Panc1 (cell line): ENCODE data around the gene C4BPB. TPM values are rescaled to one million over a fixed set of nuclear protein-coding genes. Genes with fewer than 3 reads are reported as not detected.

ENCODE experiments used
- ATAC-seq: fragments of 200-7000 bp; cut with Tn5 transposase; 2 replicates; pipeline ENCODE4 v1.9.1; 2020; ENCODE audit warnings: mild to moderate bottlenecking, moderate library complexity
- BruUV-seq: library from RNA; stranded (reverse); fragments of 400-500 nt; replicated peaks from 2 replicates; lab custom pipeline; 2021; lab: Mats Ljungman, UMichigan
- CTCF ChIA-PET: fragments of 300-600 bp; sonication (Branson Sonifier 250); formaldehyde crosslinking; loops from one replicate; lab custom pipeline; 2022; ENCODE audit warnings: antibody characterized with exemption; lab: Charles Lee
- POLR2A ChIA-PET: fragments of 300-600 bp; sonication (Branson Sonifier 250); formaldehyde crosslinking; loops from one replicate; lab custom pipeline; 2022; ENCODE audit warnings: antibody characterized with exemption; lab: Charles Lee
- DNase-seq: peaks from one replicate; pipeline ENCODE4 v3.0.0-alpha.2; 2010; ENCODE audit warnings: low read depth, low spot score
- H3K27ac ChIP-seq: 2 replicates; pipeline ENCODE4 v1.5.1; 2011; ENCODE audit warnings: mild to moderate bottlenecking, low read length, inconsistent platforms
- H3K27me3 ChIP-seq: fragments of 200-500 bp; sonication (Bioruptor generic); 2 replicates; pipeline ENCODE4 v1.6.0; 2014; ENCODE audit warnings: low read length, inconsistent platforms; ENCODE audit not compliant: control insufficient read depth, insufficient read depth
- H3K36me3 ChIP-seq: fragments of 200-500 bp; sonication (Bioruptor generic); 2 replicates; pipeline ENCODE4 v1.5.1; 2014; ENCODE audit warnings: inconsistent platforms, mild to moderate bottlenecking, low read length, moderate library complexity; ENCODE audit not compliant: control insufficient read depth, insufficient read depth
- H3K4me1 ChIP-seq: 2 replicates; pipeline ENCODE4 v1.5.1; 2011; ENCODE audit warnings: inconsistent platforms, mild to moderate bottlenecking, low read length, moderate library complexity; ENCODE audit not compliant: control insufficient read depth, insufficient read depth
- H3K4me3 ChIP-seq, 2 experiments: 2 replicates each; pipeline ENCODE4 v1.5.1; 2011 to 2012; ENCODE audit warnings: low read depth in 2 of 2, low read length in 2 of 2, mild to moderate bottlenecking in 2 of 2, inconsistent platforms in 1 of 2, moderate library complexity in 1 of 2
- H3K9me3 ChIP-seq: fragments of 200-500 bp; sonication (Bioruptor generic); 2 replicates; pipeline ENCODE4 v1.5.1; 2014; ENCODE audit warnings: low read depth, mild to moderate bottlenecking, inconsistent platforms, low read length, moderate library complexity; ENCODE audit not compliant: control insufficient read depth, insufficient read depth
- CTCF ChIP-seq: fragments of 450-650 bp; IDR thresholded peaks from 2 replicates; pipeline ENCODE4 v1.5.1; 2017; ENCODE audit warnings: mild to moderate bottlenecking
- POLR2AphosphoS5 ChIP-seq: IDR thresholded peaks from 2 replicates; pipeline ENCODE4 v1.6.1; 2012; ENCODE audit warnings: mild to moderate bottlenecking, low read depth, low read length, moderate library complexity
- REST ChIP-seq, 2 experiments: IDR thresholded peaks; 2 replicates each; pipeline ENCODE4 v1.6.1; 2011 to 2012; ENCODE audit warnings: low read depth in 2 of 2, control low read depth in 1 of 2, low read length in 1 of 2, mild to moderate bottlenecking in 1 of 2, moderate library complexity in 1 of 2; ENCODE audit not compliant: insufficient read depth in 1 of 2
- SIN3A ChIP-seq: IDR thresholded peaks from 2 replicates; pipeline ENCODE4 v1.6.1; 2012; ENCODE audit warnings: low read depth, mild to moderate bottlenecking, low read length, moderate library complexity, borderline replicate concordance; ENCODE audit not compliant: insufficient read depth
- TCF7L2 ChIP-seq: IDR thresholded peaks from 2 replicates; pipeline ENCODE4 v1.6.1; 2011; ENCODE audit warnings: mild to moderate bottlenecking, low read depth, low read length, inconsistent platforms
- in situ Hi-C: cut with HindIII; loops from 2 replicates; pipeline ENCODE4 v1.10.0; 2016; ENCODE audit warnings: low sequenced_read_pairs, low pct_unique_long_range_greater_than_20kb
- intact Hi-C: fragments of 100-400 bp; cut with micrococcal nuclease; formaldehyde crosslinking; loops from one replicate; pipeline ENCODE4 v1.10.0; 2022; ENCODE audit not compliant: unreplicated experiment
- total RNA-seq: library from RNA; stranded (reverse); gene quantifications from one replicate; pipeline ENCODE4 v1.2.1, GENCODE V29; 2021; ENCODE audit not compliant: unreplicated experiment

C4BPB gene
- total RNA-seq, 1 experiment from 2014 or later = 0.62 TPM

- Histone ChIP-seq H3K27me3 (no peaks in the 10 kb centered on the region), H3K36me3 (no peaks in the 10 kb centered on the region), H3K4me3 (no peak overlapping the region), H3K27ac (no peak overlapping the region), H3K4me1 (no peaks in the 10 kb centered on the region), H3K9me3 (peaks cover 3% of the 10 kb centered on the region; the same call in 1 of the 2 replicates)
- in situ Hi-C loops (no loop called here), intact Hi-C loops (no loop called here)
- no TSS peak for BruUV-seq
- CTCF ChIA-PET = no interaction called here
- ATAC-seq (no peak), DNase-seq (no peak)
- POLR2A ChIA-PET = no interaction called here
- TF ChIP-seq CTCF (no peak), POLR2AphosphoS5 (no peak), TCF7L2 (no peak), SIN3A (no peak), REST (IDR thresholded peaks at IDR 0.05; ENCODE audit: insufficient read depth in 1 of 2, low read depth in 2 of 2, low read length in 1 of 2) (no peak)
Measured at GRCh38 chr1:207134581-207134980, 45.9 kb downstream of the C4BPB start.

- ChIA-PET POLR2A (no interaction called here), CTCF (no interaction called here)
- Histone ChIP-seq H3K9me3 (no peaks in the 10 kb centered on the region), H3K36me3 (no peaks in the 10 kb centered on the region), H3K4me3 (no peak overlapping the region), H3K4me1 (no peaks in the 10 kb centered on the region), H3K27ac (no peak overlapping the region), H3K27me3 (no peaks in the 10 kb centered on the region)
- ATAC-seq (no peak), DNase-seq (no peak)
- intact Hi-C loops (no loop called here), in situ Hi-C loops (no loop called here)
- TF ChIP-seq TCF7L2 (no peak), REST (IDR thresholded peaks at IDR 0.05; ENCODE audit: insufficient read depth in 1 of 2, low read depth in 2 of 2, low read length in 1 of 2) (no peak), POLR2AphosphoS5 (no peak), SIN3A (no peak), CTCF (no peak)
- BruUV-seq = no TSS peak
Measured at GRCh38 chr1:207139616-207140015, 51.0 kb downstream of the C4BPB start.
